T-helper 1 cell (primary cell): ENCODE measurements around the gene MSL3.

ENCODE experiments used
- DNase-seq, 5 donors: peaks; one replicate each; pipeline ENCODE4 v3.0.0-alpha.2; 2012 to 2020

Gene MSL3

DNA sequence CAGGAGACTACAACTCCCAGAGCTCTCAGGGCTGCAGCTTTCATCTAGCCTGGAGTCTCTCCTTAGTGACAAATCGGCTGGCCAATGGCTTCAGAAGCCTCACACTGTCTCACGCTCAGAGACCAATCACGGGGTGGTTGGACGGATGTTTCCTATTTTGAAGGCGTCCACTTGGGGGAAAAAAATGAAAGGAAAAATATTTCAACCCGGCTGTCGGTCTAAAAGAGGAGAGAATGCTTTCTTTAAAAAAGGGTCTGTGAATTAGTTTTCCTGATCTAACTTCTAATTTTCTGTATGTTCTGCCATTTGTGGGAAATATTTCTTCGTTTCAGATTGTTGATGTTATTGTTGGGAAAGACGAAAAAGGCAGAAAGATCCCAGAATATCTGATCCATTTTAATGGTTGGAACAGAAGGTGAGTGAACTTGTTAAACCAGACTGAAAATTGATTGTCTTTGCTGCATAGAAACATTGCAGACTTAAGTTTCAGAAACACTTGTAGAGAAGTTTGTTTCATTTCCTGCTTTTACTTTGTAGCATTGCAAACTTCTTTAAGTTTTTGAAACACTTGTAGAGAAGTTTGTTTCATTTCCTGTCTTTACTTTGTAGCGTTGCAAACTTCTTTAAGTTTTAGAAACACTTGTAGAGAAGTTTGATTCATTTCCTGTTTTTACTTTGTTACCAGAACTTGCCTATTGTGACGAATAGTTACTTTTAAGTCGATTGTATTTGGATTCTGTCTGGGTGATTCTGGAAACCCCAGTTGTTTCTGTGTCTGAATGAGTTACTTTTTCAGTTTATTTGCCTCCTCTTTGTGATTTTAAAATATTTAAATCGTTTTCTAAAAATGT lies 1.6 kb downstream of the MSL3 start:
- peak; percentile 51 to 90 (median 64) for DNase-seq

DNA sequence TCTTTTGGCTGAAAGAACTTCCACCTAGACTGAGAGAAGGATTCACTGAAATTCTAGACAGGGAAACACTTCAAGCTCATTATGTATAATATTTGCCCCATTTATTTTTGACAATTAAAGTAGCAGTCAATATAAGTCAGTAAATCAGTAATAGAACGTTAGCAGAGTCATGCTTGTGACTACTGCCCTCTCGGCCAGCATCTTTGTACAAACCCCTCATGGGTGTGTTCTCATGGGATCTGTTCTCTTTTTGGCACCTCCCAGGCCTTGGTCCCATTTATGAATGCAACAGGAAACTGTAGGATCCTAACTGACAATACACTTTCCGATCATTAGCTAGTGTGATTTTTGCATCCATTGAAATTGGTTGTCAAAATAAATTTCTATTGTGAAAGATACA lies 2.9 kb downstream of the MSL3 start:
- no peak for DNase-seq

DNA sequence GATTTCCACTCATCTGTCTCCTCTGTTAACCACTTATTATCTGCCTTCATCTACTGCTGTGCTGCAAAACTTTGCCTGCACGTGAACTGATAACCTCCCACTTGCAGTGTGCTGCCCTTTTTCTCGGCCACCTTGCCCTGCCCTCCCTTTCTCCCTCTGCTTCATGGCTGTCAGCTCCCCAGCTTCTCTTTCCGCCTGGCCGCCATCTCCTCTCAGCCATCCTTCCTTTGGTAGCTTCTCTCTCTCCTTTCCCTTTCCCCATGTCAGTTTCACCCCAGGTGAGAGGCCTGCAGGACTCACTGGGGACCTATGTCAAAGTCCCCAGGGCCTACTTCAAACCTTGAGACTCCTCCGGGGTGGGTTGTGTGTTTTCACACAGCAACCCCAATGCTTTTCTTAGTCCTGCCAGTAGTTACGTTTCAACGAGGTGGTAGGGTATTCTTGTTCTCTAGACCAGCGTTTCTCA lies 6.6 kb downstream of the MSL3 start:
- no peak for DNase-seq

DNA sequence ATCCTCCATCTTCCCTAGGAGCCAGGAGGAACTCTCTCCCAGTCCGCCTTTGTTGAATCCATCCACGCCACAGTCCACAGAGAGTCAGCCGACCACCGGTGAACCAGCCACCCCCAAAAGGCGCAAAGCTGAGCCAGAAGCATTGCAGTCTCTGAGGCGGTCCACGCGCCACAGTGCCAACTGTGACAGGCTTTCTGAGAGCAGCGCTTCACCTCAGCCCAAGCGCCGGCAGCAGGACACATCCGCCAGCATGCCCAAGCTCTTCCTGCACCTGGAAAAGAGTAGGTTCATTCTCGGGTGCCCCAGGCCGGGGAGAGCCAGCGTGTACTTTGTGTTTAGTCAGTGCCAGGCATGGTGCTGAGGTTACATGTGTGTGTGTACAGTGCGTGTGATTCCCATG lies 7.4 kb downstream of the MSL3 start:
- no peak for DNase-seq

DNA sequence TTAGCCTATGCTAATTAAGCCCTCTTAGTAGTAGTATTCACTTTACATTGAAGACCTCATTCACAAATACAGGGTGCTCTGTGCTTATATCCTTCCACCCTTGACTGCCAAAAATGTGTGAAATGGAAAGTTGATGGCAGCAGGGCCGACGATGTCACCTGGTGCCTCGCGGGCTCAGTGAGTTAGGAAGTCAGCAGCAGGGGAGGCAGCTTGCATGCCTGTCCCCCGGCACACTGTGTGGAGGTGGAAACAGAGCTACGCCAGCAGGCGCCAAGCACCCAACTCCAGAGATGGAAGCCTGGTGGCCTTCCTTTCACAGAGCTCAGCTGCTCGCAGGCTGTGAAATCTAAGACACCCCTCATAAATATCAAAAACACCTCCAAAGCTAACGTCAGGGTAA lies 8.4 kb downstream of the MSL3 start:
- peak in 1 of 5 donors; percentile 15 for DNase-seq

- no peak for DNase-seq
Observed at GRCh38 chrX:11768039-11768438, 10.0 kb downstream of the MSL3 start.

GRCh38 chrX:11770320-11770719 lies 12.3 kb downstream of the MSL3 start:
- peak in 3 of 5 donors; percentile 29 to 73 (median 33) for DNase-seq

GRCh38 chrX:11778230-11778629 lies 20.2 kb downstream of the MSL3 start:
- DNase-seq: no peak

DNA sequence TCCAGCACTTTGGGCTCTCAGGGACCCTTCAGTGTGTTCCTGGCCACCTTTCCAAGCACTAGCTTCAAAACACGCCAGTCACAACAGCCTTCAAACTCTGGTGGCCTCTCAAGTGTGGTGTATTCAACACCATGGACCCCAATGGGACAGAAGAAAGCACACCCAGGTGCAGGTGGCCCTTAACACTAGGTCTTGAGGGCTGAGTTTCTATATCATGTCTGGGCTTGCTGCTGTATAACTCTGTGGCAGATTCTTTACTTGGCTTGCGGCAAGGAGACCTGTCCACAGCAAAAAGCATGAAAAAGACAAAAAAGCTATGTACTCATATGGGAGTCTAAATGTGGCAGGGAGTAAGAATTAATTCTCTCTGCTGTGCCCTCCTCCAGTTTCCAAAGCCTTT lies 23.1 kb downstream of the MSL3 start:
- DNase-seq: no peak

- DNase-seq: no peak
Observed at GRCh38 chrX:11781734-11782370, 23.8 kb downstream of the MSL3 start.

- DNase-seq: no peak
Observed at GRCh38 chrX:11784543-11784942, 26.5 kb downstream of the MSL3 start.

DNA sequence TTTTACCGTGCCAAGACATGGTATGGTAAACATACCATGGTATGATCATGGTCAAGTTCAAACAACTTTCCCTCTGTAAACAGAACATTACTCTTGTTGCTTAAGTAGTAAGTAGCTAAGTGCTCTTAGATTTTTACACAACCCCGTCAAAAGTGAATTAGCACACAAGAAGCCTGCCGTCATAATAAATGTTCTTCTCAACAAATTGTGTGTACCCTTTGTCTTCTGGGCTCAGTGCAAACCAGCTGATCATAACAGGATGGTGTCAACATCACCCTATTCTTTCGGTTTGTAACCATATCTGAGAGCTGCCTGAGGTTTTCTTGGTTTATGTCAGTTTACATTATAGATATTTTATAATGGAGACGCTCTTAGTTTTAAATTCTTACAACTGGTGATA lies 28.8 kb downstream of the MSL3 start:
- DNase-seq: no peak

DNA sequence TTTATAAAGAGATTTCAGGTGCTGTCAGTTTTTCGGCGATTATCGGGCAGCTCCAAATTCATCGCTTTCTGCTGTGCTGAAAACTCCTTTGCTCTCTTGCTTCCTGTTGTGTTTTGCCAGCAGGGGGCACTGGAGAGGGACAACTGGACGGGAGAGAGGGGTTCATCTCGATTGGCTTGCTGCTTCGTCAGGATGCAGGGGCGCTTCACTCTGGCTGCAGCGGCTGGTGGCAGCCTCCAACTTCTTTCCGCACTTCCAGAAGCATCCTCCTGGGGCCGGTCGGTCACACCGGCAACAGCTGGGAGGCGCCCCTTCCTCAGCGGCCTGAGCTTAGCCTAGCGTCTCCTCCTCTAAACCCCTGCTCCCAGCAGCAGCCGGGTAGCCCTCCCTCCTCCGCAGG lies 29.5 kb downstream of the MSL3 start:
- peak; percentile 37 to 59 (median 42) for DNase-seq

GRCh38 chrX:11789809-11790208 lies 31.8 kb downstream of the MSL3 start:
- no peak for DNase-seq

- DNase-seq: no peak
Observed at GRCh38 chrX:11791090-11791489, 33.1 kb downstream of the MSL3 start.

DNA sequence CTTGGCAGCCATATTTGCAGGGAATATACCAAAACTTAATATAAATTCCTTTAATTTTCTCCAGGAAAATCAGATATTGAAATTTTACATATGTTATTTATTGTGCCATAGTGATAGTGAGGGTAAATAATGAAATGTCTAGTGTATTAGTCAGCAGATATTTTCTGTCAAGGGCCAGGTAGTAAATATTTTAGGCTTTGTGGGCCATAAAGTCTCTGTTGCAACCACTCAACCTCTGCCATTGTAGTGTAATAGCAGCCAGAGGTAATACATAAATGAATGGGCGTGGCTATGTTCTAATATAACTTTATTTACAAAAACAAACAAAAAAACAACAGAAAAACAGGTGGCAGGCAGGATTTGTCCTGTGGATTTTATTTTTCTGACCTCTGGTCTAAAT lies 33.5 kb downstream of the MSL3 start:
- DNase-seq: no peak

DNA sequence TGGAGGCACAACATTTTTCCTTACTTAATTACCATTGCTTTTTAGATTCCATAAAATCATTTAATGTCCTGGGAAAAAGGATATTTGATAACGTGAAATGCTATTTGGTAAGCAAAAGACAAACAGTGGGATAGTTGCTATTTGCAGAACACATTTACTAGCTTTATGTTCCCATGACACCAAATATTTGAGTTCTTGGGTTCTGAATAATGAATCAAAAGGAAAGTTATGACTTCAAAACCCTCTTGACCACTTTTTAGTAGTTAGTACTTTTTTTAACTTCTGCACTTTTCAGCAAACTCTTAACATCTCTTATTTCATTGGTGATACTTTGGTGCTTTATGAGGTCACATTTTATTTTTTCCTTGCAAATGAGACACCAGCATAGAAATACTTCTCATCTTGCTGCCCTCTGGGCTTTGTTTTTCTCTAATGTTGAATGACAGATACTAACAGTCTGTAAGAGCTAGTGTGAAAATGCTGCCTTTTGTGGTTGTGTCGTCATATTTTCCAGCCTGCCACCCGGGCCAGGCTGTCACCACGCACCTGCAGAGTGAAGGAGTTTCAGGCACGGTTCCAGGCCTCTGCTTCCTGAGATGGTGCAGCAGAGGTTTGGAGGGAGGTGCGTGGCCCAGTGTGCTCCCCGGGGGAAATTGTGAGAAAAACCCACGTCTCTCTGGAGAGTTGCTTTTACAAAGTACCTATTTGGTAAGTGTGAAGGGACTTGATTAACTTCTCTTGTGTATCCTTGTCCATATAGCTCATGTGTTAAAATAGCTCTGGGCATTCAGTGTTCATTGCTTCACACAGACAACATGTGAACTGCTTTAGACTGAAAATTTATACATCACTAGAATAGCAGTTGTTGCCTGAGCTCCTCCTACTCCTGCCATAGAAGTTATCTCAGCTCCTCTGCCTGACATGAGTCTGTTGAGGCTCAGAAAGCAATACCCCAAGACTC lies 34.7 kb downstream of the MSL3 start:
- peak; percentile 8 to 62 (median 20) for DNase-seq

- no peak for DNase-seq
Observed at GRCh38 chrX:11793734-11794133, 35.7 kb downstream of the MSL3 start.

DNA sequence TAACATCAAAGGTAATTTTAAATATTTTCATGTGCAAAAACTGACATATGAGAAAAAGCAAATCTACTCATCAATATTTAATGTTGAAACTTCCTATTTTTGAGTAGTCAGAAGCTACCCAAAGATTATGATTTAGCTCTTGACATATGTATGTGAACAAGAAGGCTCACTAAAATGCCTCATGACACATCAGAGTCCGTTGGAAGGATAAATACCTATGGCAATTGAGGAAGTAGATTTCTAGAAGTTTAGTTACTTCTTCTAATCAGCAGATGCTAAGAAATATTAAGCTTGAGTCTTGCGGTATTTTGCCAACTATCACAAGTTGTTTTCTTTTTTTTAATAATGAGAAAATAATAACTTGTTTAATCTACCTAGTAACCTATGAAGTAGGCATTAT lies 55.3 kb downstream of the MSL3 start:
- DNase-seq: no peak
